MM.1S (cell line): ENCODE results near the gene SEPTIN11.

Source experiments
- DNase-seq: peaks from one replicate; pipeline ENCODE4 v3.0.0-alpha.2; 2015
- H2AFZ ChIP-seq: fragments of 300-600 bp; sonication (generic); 2 replicates; pipeline ENCODE4 v1.6.0; 2016; ENCODE audit warnings: antibody characterized with exemption, low read length
- H3F3A ChIP-seq: fragments of 300-600 bp; sonication (generic); 2 replicates; pipeline ENCODE4 v1.6.1; 2016; ENCODE audit warnings: mild to moderate bottlenecking, antibody characterized with exemption, low read length, moderate library complexity, mixed read lengths; ENCODE audit not compliant: insufficient read depth
- H3K27ac ChIP-seq: fragments of 300-600 bp; sonication (generic); 2 replicates; pipeline ENCODE4 v1.5.1; 2016; ENCODE audit warnings: mild to moderate bottlenecking, low read length
- H3K27me3 ChIP-seq: fragments of 300-600 bp; sonication (generic); replicated peaks from 2 replicates; pipeline ENCODE4 v1.6.0; 2016; ENCODE audit warnings: low read length; ENCODE audit not compliant: insufficient read depth
- H3K36me3 ChIP-seq: fragments of 300-600 bp; sonication (generic); replicated peaks from 2 replicates; pipeline ENCODE4 v1.6.1; 2016; ENCODE audit warnings: mild to moderate bottlenecking, low read length, mixed read lengths; ENCODE audit not compliant: insufficient read depth
- H3K4me1 ChIP-seq: fragments of 300-600 bp; sonication (generic); 2 replicates; pipeline ENCODE4 v1.6.1; 2016; ENCODE audit warnings: low read length, mixed read lengths
- H3K4me2 ChIP-seq: fragments of 300-600 bp; sonication (generic); 2 replicates; pipeline ENCODE4 v1.6.0; 2016; ENCODE audit warnings: low read depth, low read length
- H3K4me3 ChIP-seq: fragments of 300-600 bp; sonication (generic); 2 replicates; pipeline ENCODE4 v1.5.1; 2016; ENCODE audit warnings: low read length, mixed read lengths
- H3K79me2 ChIP-seq: fragments of 300-600 bp; sonication (generic); 2 replicates; pipeline ENCODE4 v1.6.1; 2016; ENCODE audit warnings: mixed run types, low read length, mixed read lengths
- H3K9ac ChIP-seq: fragments of 300-600 bp; sonication (generic); 2 replicates; pipeline ENCODE4 v1.6.1; 2016; ENCODE audit warnings: low read length, mixed read lengths
- H3K9me2 ChIP-seq: fragments of 300-600 bp; sonication (generic); replicated peaks from 2 replicates; pipeline ENCODE4 v1.6.1; 2016; ENCODE audit warnings: mild to moderate bottlenecking, low read length, mixed read lengths; ENCODE audit not compliant: insufficient read depth
- H3K9me3 ChIP-seq: fragments of 300-600 bp; sonication (generic); replicated peaks from 2 replicates; pipeline ENCODE4 v1.6.1; 2016; ENCODE audit warnings: mild to moderate bottlenecking, low read length, mixed read lengths; ENCODE audit not compliant: insufficient read depth
- H4K20me1 ChIP-seq: fragments of 300-600 bp; sonication (generic); 2 replicates; pipeline ENCODE4 v1.6.1; 2016; ENCODE audit warnings: mild to moderate bottlenecking, low read length, moderate library complexity, mixed read lengths; ENCODE audit not compliant: insufficient read depth
- EZH2 ChIP-seq: fragments of 300-600 bp; sonication (generic); optimal IDR thresholded peaks from 2 replicates; pipeline ENCODE3; 2017; ENCODE audit warnings: low read depth, mild to moderate bottlenecking, antibody characterized with exemption, low read length, mixed read lengths
- EZH2phosphoT487 ChIP-seq: fragments of 300-600 bp; sonication (generic); IDR thresholded peaks from 2 replicates; pipeline ENCODE4 v1.6.1; 2018; ENCODE audit warnings: antibody characterized with exemption, low read length
- TF ChIP-seq, protein P1 (sequence below): fragments of 300-600 bp; sonication (generic); IDR thresholded peaks from 2 replicates; pipeline ENCODE4 v1.5.1; 2016; ENCODE audit warnings: antibody characterized with exemption, low read length, mixed read lengths

Gene SEPTIN11

DNA sequence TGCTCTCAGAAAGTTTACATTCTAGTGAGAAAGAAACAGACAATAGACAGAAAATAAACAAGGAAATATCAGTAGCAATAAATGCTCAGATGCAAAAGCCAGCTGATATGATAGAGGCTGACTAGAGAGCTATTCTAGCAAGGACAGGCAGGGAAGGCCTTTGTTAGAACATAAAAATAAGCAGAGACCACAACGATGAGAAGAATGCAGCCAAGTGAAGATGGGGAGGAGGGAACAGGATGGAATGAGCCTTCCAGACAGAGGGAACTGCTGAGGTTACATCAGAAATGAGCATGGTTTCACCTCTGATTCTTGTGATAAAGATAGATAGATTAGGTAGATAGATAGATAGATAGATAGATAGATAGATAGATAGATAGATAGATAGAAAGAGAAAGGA lies 44.0 kb upstream of the SEPTIN11 start:
- no peak overlapping the region for H2AFZ ChIP-seq
- H3K27ac ChIP-seq: no peak overlapping the region
- no peaks in the 10 kb centered on the region for H3F3A ChIP-seq
- no peaks in the 10 kb centered on the region for H3K9me2 ChIP-seq
- no peak overlapping the region for H3K4me2 ChIP-seq
- no peaks in the 10 kb centered on the region for H3K79me2 ChIP-seq
- H3K27me3 ChIP-seq: no peaks in the 10 kb centered on the region
- H3K4me1 ChIP-seq: no peaks in the 10 kb centered on the region
- H3K36me3 ChIP-seq: no peaks in the 10 kb centered on the region
- H4K20me1 ChIP-seq: no peaks in the 10 kb centered on the region
- TF ChIP-seq EZH2phosphoT487 (no peak), EZH2 (no peak)
- TF ChIP-seq, protein P1, sequence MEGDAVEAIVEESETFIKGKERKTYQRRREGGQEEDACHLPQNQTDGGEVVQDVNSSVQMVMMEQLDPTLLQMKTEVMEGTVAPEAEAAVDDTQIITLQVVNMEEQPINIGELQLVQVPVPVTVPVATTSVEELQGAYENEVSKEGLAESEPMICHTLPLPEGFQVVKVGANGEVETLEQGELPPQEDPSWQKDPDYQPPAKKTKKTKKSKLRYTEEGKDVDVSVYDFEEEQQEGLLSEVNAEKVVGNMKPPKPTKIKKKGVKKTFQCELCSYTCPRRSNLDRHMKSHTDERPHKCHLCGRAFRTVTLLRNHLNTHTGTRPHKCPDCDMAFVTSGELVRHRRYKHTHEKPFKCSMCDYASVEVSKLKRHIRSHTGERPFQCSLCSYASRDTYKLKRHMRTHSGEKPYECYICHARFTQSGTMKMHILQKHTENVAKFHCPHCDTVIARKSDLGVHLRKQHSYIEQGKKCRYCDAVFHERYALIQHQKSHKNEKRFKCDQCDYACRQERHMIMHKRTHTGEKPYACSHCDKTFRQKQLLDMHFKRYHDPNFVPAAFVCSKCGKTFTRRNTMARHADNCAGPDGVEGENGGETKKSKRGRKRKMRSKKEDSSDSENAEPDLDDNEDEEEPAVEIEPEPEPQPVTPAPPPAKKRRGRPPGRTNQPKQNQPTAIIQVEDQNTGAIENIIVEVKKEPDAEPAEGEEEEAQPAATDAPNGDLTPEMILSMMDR: no peak
- H3K4me3 ChIP-seq: no peak overlapping the region
- H3K9ac ChIP-seq: no peak overlapping the region
- DNase-seq: no peak
- H3K9me3 ChIP-seq: no peaks in the 10 kb centered on the region

DNA sequence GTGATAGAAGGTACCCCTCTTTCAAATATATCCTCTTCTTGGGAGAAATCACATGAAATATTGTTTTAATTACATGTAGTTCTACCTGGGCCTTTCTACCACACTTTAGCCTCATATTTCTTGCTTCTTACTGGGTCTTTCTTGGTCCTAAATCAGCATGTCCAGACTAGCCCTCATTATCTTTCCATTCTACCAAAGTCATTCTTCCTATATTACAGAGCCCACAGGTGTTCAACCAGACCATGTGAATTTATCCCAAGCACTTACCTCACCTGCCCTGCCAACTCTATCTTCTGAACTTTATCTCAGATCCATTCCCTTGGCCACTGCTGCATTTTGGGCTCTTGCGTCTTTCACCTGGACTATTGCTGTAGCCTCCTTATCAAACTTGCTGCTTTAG lies 39.8 kb upstream of the SEPTIN11 start:
- no peaks in the 10 kb centered on the region for H3K79me2 ChIP-seq
- no peak overlapping the region for H2AFZ ChIP-seq
- TF ChIP-seq, protein P1: no peak
- TF ChIP-seq EZH2 (no peak), EZH2phosphoT487 (no peak)
- H3K4me2 ChIP-seq: no peak overlapping the region
- no peak overlapping the region for H3K4me3 ChIP-seq
- H3K36me3 ChIP-seq: no peaks in the 10 kb centered on the region
- H3K9ac ChIP-seq: no peak overlapping the region
- H4K20me1 ChIP-seq: no peaks in the 10 kb centered on the region
- no peaks in the 10 kb centered on the region for H3F3A ChIP-seq
- no peaks in the 10 kb centered on the region for H3K27me3 ChIP-seq
- no peaks in the 10 kb centered on the region for H3K4me1 ChIP-seq
- H3K9me2 ChIP-seq: no peaks in the 10 kb centered on the region
- no peak overlapping the region for H3K27ac ChIP-seq
- H3K9me3 ChIP-seq: no peaks in the 10 kb centered on the region
- no peak for DNase-seq

DNA sequence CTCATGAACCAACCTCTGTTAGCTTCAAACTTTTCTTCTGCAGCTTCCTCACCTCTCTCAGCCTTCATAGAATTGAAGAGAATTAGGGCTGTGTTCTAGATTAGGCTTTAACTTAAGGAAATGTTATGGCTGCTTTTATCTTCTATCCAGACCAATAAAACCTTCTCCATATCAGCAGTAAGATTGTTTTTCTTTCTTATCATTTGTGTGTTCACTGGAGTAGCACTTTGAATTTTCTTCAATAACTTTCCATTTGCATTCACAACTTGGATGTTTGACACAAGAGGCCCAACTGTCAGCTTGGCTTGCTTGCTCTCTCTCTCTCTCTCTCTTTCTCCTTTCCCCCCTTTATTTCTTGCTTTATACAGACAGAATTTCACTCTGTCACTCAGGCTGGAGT lies 28.8 kb upstream of the SEPTIN11 start:
- Histone ChIP-seq H3K27ac (no peak overlapping the region), H3K4me1 (no peaks in the 10 kb centered on the region), H3K4me2 (no peak overlapping the region), H3K36me3 (no peaks in the 10 kb centered on the region), H3F3A (no peaks in the 10 kb centered on the region), H3K9me3 (no peaks in the 10 kb centered on the region), H3K4me3 (no peak overlapping the region), H3K79me2 (no peaks in the 10 kb centered on the region), H3K9me2 (no peaks in the 10 kb centered on the region), H2AFZ (no peak overlapping the region), H4K20me1 (no peaks in the 10 kb centered on the region), H3K27me3 (no peaks in the 10 kb centered on the region), H3K9ac (no peak overlapping the region)
- DNase-seq: no peak
- TF ChIP-seq EZH2: no peak
- TF ChIP-seq, protein P1: no peak
- TF ChIP-seq EZH2phosphoT487: no peak
